HFF-Myc (cell line): ENCODE measurements around the gene TBCD.

Experiments
- DNase-seq: peaks from one replicate; pipeline ENCODE4 v3.0.0-alpha.2; 2011; ENCODE audit warnings: low read depth; ENCODE audit errors: extremely low read depth
- H3K4me3 ChIP-seq: replicated peaks from 2 replicates; pipeline ENCODE4 v1.5.1; 2011; ENCODE audit warnings: low read depth, mild to moderate bottlenecking, control low read depth, low read length
- CTCF ChIP-seq: IDR thresholded peaks from 2 replicates; pipeline ENCODE4 v1.5.1; 2012; ENCODE audit warnings: mild to moderate bottlenecking, low read depth, low read length, control low read depth; ENCODE audit errors: missing control alignments

The TBCD gene

GRCh38 chr17:82753201-82753464 lies 1.3 kb downstream of the TBCD start:
- H3K4me3 ChIP-seq, result peak overlapping the region; percentile 85
- TF ChIP-seq CTCF, result no peak
- DNase-seq, result no peak

GRCh38 chr17:82754297-82755208 lies 2.7 kb downstream of the TBCD start:
- H3K4me3 ChIP-seq, result no peak overlapping the region
- no peak for DNase-seq
- no peak for TF ChIP-seq CTCF

GRCh38 chr17:82756166-82756565 lies 4.3 kb downstream of the TBCD start:
- no peak for TF ChIP-seq CTCF
- DNase-seq, result peak; percentile 31
- H3K4me3 ChIP-seq, result no peak overlapping the region

- DNase-seq, result no peak
- no peak overlapping the region for H3K4me3 ChIP-seq
- no peak for TF ChIP-seq CTCF
Measured at GRCh38 chr17:82765371-82765770, 13.5 kb downstream of the TBCD start.

GRCh38 chr17:82767041-82767754 lies 15.3 kb downstream of the TBCD start:
- peak; percentile 62 for TF ChIP-seq CTCF
- DNase-seq, result no peak
- H3K4me3 ChIP-seq, result no peak overlapping the region

GRCh38 chr17:82769041-82769440 lies 17.2 kb downstream of the TBCD start:
- no peak for DNase-seq
- no peak overlapping the region for H3K4me3 ChIP-seq
- no peak for TF ChIP-seq CTCF
